Right lobe of liver (tissue), 4 donors: ENCODE data around the gene CABCOCO1.

Experiments used
- CTCF ChIP-seq, 4 donors: fragments of 200-600 bp in 3 of 4; fragments of 450-650 bp in 1 of 4; IDR thresholded peaks; one replicate each; pipeline versions ENCODE4 v1.5.1 to v1.8.0; 2016 to 2022; ENCODE audit warnings: antibody characterized with exemption in 4 of 4, mild to moderate bottlenecking in 2 of 4
- POLR2A ChIP-seq: fragments of 450-650 bp; IDR thresholded peaks from one replicate; pipeline ENCODE4 v1.6.1; 2017; ENCODE audit warnings: antibody characterized with exemption, mild to moderate bottlenecking
- donor health status: DM: no; HTN: no; CAD: no.
- donor health status: DM: no; HTN: no; CAD: no.
- donor health status: DM: no; HTN: yes; CAD: no.

GRCh38 chr10:61618388-61618961 lies 44.3 kb upstream of the CABCOCO1 start:
- no peak for TF ChIP-seq CTCF (IDR thresholded peaks at IDR 0.05)
- no peak for TF ChIP-seq POLR2A
